HCT116 (cell line): ENCODE data around the gene PRKRIP1. TPM values are rescaled to one million over a fixed set of nuclear protein-coding genes. Genes with fewer than 3 reads are reported as not detected.

ENCODE experiments used
- ATAC-seq: fragments of 200-7000 bp; cut with Tn5 transposase; 2 replicates; pipeline ENCODE4 v1.9.1; 2020; ENCODE audit warnings: mild to moderate bottlenecking, moderate library complexity
- BruUV-seq: library from RNA; stranded (reverse); fragments of 400-500 nt; replicated peaks from 2 replicates; lab custom pipeline; 2021; lab: Mats Ljungman, UMichigan
- CTCF ChIA-PET: fragments of 300-600 bp; sonication (Branson Sonifier 250); formaldehyde crosslinking; loops from one replicate; lab custom pipeline; 2021; ENCODE audit warnings: antibody characterized with exemption; lab: Charles Lee
- POLR2A ChIA-PET: fragments of 300-600, 350-600 bp; sonication (Branson Sonifier 250); formaldehyde crosslinking; loops from one replicate; lab custom pipeline; 2021; ENCODE audit warnings: antibody characterized with exemption; lab: Charles Lee
- RAD21 ChIA-PET, 2 experiments: fragments of 300-600 bp; sonication (Branson Sonifier 250); formaldehyde crosslinking; loops; one replicate each; lab custom pipeline; 2023; ENCODE audit warnings: low total read pairs in 2 of 2; ENCODE audit not compliant: uncharacterized antibody in 2 of 2, unreplicated experiment in 2 of 2, low non-redundant PET in 1 of 2; lab: Charles Lee
- DNase-seq: peaks from one replicate; pipeline ENCODE4 v3.0.0-alpha.2; 2010; ENCODE audit warnings: low read depth, low spot score
- H2AFZ ChIP-seq: fragments of 200-600 bp; shearing (Covaris generic), sonication (generic); 2 replicates; pipeline ENCODE4 v1.6.1; 2017; ENCODE audit warnings: low read depth, mixed run types, mixed read lengths, antibody characterized with exemption, low read length; ENCODE audit not compliant: poor library complexity, severe bottlenecking
- H3K27ac ChIP-seq: 2 replicates; pipeline ENCODE4 v1.5.1; 2012; ENCODE audit warnings: low read depth, low read length
- H3K27me3 ChIP-seq: fragments of 200-600 bp; sonication (generic); 2 replicates; pipeline ENCODE4 v1.6.1; 2016; ENCODE audit warnings: mixed run types, low read length, mixed read lengths; ENCODE audit not compliant: insufficient read depth
- H3K36me3 ChIP-seq, 2 experiments: fragments of 200-500 bp in 1 of 2; fragments of 200-600 bp in 1 of 2; sonication (Bioruptor generic) in 1 of 2; sonication (generic) in 1 of 2; 2 replicates each; pipeline versions ENCODE4 v1.5.1 to v1.6.1; 2014 to 2016; ENCODE audit warnings: low read length in 2 of 2, inconsistent platforms in 1 of 2, mixed read lengths in 1 of 2, mixed run types in 1 of 2; ENCODE audit not compliant: insufficient read depth in 2 of 2, control insufficient read depth in 1 of 2
- H3K4me1 ChIP-seq, 2 experiments: fragments of 200-600 bp in 1 of 2; sonication (generic) in 1 of 2; 2 replicates each; pipeline versions ENCODE4 v1.5.1 to v1.6.1; 2012 to 2017; ENCODE audit warnings: low read length in 2 of 2, inconsistent platforms in 1 of 2, mild to moderate bottlenecking in 1 of 2, mixed read lengths in 1 of 2, mixed run types in 1 of 2, moderate library complexity in 1 of 2; ENCODE audit not compliant: insufficient read depth in 2 of 2, control insufficient read depth in 1 of 2
- H3K4me2 ChIP-seq: fragments of 200-600 bp; sonication (generic); 2 replicates; pipeline ENCODE4 v1.6.1; 2017; ENCODE audit warnings: mixed run types, low read length, mixed read lengths
- H3K4me3 ChIP-seq, 2 experiments: fragments of 200-600 bp in 1 of 2; sonication (generic) in 1 of 2; replicated peaks in 1 of 2; 2 replicates each; pipeline ENCODE4 v1.5.1; 2011 to 2016; ENCODE audit warnings: low read length in 2 of 2, control low read depth in 1 of 2, low read depth in 1 of 2, mild to moderate bottlenecking in 1 of 2, mixed read lengths in 1 of 2, mixed run types in 1 of 2
- H3K79me2 ChIP-seq: fragments of 200-600 bp; sonication (generic); 2 replicates; pipeline ENCODE4 v1.6.1; 2017; ENCODE audit warnings: mild to moderate bottlenecking, mixed run types, low read length, moderate library complexity, mixed read lengths; ENCODE audit not compliant: insufficient read depth
- H3K9ac ChIP-seq: fragments of 200-600 bp; sonication (generic); 2 replicates; pipeline ENCODE4 v1.6.1; 2016; ENCODE audit warnings: low read length, mixed read lengths
- H3K9me2 ChIP-seq: fragments of 200-600 bp; sonication (generic), shearing (Covaris generic); 2 replicates; pipeline ENCODE4 v1.6.1; 2017; ENCODE audit warnings: mixed run types, mild to moderate bottlenecking, moderate library complexity; ENCODE audit not compliant: insufficient read depth
- H3K9me3 ChIP-seq, 2 experiments: fragments of 200-500 bp in 1 of 2; fragments of 200-600 bp in 1 of 2; sonication (Bioruptor generic) in 1 of 2; sonication (generic) in 1 of 2; 2 replicates each; pipeline ENCODE4 v1.6.1; 2014 to 2017; ENCODE audit warnings: low read length in 2 of 2, mixed read lengths in 2 of 2, inconsistent platforms in 1 of 2, low read depth in 1 of 2, mild to moderate bottlenecking in 1 of 2, mixed run types in 1 of 2, moderate library complexity in 1 of 2; ENCODE audit not compliant: control insufficient read depth in 1 of 2, insufficient read depth in 1 of 2
- H4K20me1 ChIP-seq: fragments of 200-600 bp; sonication (generic), shearing (Covaris generic); 2 replicates; pipeline ENCODE4 v1.6.1; 2017; ENCODE audit warnings: mixed run types, mild to moderate bottlenecking, moderate library complexity; ENCODE audit not compliant: insufficient read depth
- ATF3 ChIP-seq: IDR thresholded peaks from 2 replicates; pipeline ENCODE4 v1.6.1; 2012
- CBX3 ChIP-seq: IDR thresholded peaks from 2 replicates; pipeline ENCODE4 v1.6.1; 2012; ENCODE audit warnings: low read depth
- CEBPB ChIP-seq: IDR thresholded peaks from 2 replicates; pipeline ENCODE4 v1.6.1; 2012; ENCODE audit warnings: low read depth
- EGR1 ChIP-seq: IDR thresholded peaks from 2 replicates; pipeline ENCODE4 v1.6.1; 2012; ENCODE audit warnings: low read depth
- ELF1 ChIP-seq: IDR thresholded peaks from 2 replicates; pipeline ENCODE4 v1.6.1; 2012; ENCODE audit warnings: low read depth, borderline replicate concordance
- EZH2 ChIP-seq: fragments of 200-600 bp; sonication (generic); IDR thresholded peaks from 2 replicates; pipeline ENCODE4 v1.6.1; 2017; ENCODE audit warnings: antibody characterized with exemption, mixed run types
- EZH2phosphoT487 ChIP-seq: fragments of 200-600 bp; IDR thresholded peaks from 2 replicates; pipeline ENCODE4 v1.6.1; 2018; ENCODE audit warnings: antibody characterized with exemption, borderline replicate concordance
- FOSL1 ChIP-seq: IDR thresholded peaks from 2 replicates; pipeline ENCODE4 v1.6.1; 2012; ENCODE audit warnings: low read depth
- MAX ChIP-seq: IDR thresholded peaks from 2 replicates; pipeline ENCODE4 v1.6.1; 2012
- POLR2AphosphoS5 ChIP-seq: IDR thresholded peaks from 2 replicates; pipeline ENCODE4 v1.6.1; 2011; ENCODE audit warnings: mild to moderate bottlenecking, low read depth, low read length, moderate library complexity
- RAD21 ChIP-seq: IDR thresholded peaks from 2 replicates; pipeline ENCODE4 v1.6.1; 2012; ENCODE audit warnings: low read depth, mild to moderate bottlenecking
- SP1 ChIP-seq: IDR thresholded peaks from 2 replicates; pipeline ENCODE4 v1.6.1; 2012; ENCODE audit warnings: low read depth
- SRF ChIP-seq: IDR thresholded peaks from 2 replicates; pipeline ENCODE4 v1.6.1; 2012; ENCODE audit warnings: low read depth
- TCF7L2 ChIP-seq: IDR thresholded peaks from 2 replicates; pipeline ENCODE4 v1.7.0; 2011; ENCODE audit warnings: borderline replicate concordance, inconsistent platforms; ENCODE audit not compliant: insufficient read depth, insufficient read length; ENCODE audit errors: extremely low read depth
- YY1 ChIP-seq: IDR thresholded peaks from 2 replicates; pipeline ENCODE4 v1.6.1; 2011; ENCODE audit warnings: low read length, low read depth, moderate library complexity, mild to moderate bottlenecking; ENCODE audit not compliant: insufficient replicate concordance; ENCODE audit errors: extremely low read depth
- ZFX ChIP-seq: fragments of 450-650 bp; IDR thresholded peaks from 2 replicates; pipeline ENCODE4 v1.6.1; 2017
- intact Hi-C: fragments of 100-400 bp; cut with micrococcal nuclease; formaldehyde crosslinking; loops from 2 replicates; pipeline ENCODE4 v1.10.0; 2022
- total RNA-seq: library from RNA; stranded (reverse); gene quantifications from one replicate; pipeline ENCODE4 v1.2.1, GENCODE V29; 2021; ENCODE audit not compliant: unreplicated experiment
- TF ChIP-seq, protein P1 (sequence below), 3 experiments: fragments of 200-600 bp in 1 of 3; sonication (generic) in 1 of 3; IDR thresholded peaks in 2 of 3; conservative IDR thresholded peaks in 1 of 3; 2 replicates each; pipeline ENCODE4 v1.5.1; 2012 to 2017; ENCODE audit warnings: low read depth in 2 of 3, low read length in 2 of 3, antibody characterized with exemption in 1 of 3, borderline replicate concordance in 1 of 3, control low read depth in 1 of 3, mild to moderate bottlenecking in 1 of 3, mixed read lengths in 1 of 3, mixed run types in 1 of 3, moderate library complexity in 1 of 3; ENCODE audit not compliant: insufficient read depth in 1 of 3

Gene PRKRIP1
- total RNA-seq, 1 experiment from 2014 or later: 23.0 TPM

- Histone ChIP-seq H3K27me3 (no peaks in the 10 kb centered on the region), H3K9me3 (no peaks in the 10 kb centered on the region), H3K4me2 (peak overlapping the region; percentile 92), H3K9me2 (no peaks in the 10 kb centered on the region), H3K27ac (peak overlapping the region; percentile 52; the same call in 1 of the 2 replicates), H3K4me1 (peaks cover 17 to 47% of the 10 kb centered on the region in 2 experiments), H3K36me3 (0 out of 4 replicates have a peak, but pooled peaks cover 0 to 3% of the 10 kb centered on the region in 2 experiments), H3K79me2 (no peaks in the 10 kb centered on the region; the same call in 1 of the 2 replicates), H3K4me3 (peak overlapping the region; percentile 55 to 70), H4K20me1 (no peaks in the 10 kb centered on the region), H3K9ac (peak overlapping the region; percentile 73), H2AFZ (no peak overlapping the region)
- ATAC-seq (peak; percentile 36), DNase-seq (no peak)
- intact Hi-C loops: no loop called here
- ChIA-PET RAD21 (no interaction called here), POLR2A (no interaction called here), CTCF (interaction anchor here (0.7 kb wide), 1 partner anchor 399 kb away, joined by 3 read pairs; no protein-coding TSS in a partner anchor)
- no peak for TF ChIP-seq SRF
- no peak for TF ChIP-seq ATF3
- no peak for TF ChIP-seq EGR1
- TF ChIP-seq CBX3: no peak
- no peak for TF ChIP-seq YY1
- no peak for TF ChIP-seq RAD21
- no peak for TF ChIP-seq EZH2
- no peak for TF ChIP-seq TCF7L2
- no peak for TF ChIP-seq CEBPB
- TF ChIP-seq, protein P1, sequence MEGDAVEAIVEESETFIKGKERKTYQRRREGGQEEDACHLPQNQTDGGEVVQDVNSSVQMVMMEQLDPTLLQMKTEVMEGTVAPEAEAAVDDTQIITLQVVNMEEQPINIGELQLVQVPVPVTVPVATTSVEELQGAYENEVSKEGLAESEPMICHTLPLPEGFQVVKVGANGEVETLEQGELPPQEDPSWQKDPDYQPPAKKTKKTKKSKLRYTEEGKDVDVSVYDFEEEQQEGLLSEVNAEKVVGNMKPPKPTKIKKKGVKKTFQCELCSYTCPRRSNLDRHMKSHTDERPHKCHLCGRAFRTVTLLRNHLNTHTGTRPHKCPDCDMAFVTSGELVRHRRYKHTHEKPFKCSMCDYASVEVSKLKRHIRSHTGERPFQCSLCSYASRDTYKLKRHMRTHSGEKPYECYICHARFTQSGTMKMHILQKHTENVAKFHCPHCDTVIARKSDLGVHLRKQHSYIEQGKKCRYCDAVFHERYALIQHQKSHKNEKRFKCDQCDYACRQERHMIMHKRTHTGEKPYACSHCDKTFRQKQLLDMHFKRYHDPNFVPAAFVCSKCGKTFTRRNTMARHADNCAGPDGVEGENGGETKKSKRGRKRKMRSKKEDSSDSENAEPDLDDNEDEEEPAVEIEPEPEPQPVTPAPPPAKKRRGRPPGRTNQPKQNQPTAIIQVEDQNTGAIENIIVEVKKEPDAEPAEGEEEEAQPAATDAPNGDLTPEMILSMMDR (IDR thresholded peaks at IDR 0.05 in 2 of 3, conservative IDR thresholded peaks at IDR 0.05 in 1 of 3; ENCODE audit: borderline replicate concordance in 1 of 3, insufficient read depth in 1 of 3, low read depth in 2 of 3, low read length in 2 of 3): no peak
- no peak for TF ChIP-seq SP1
- no peak for TF ChIP-seq ZFX
- TF ChIP-seq MAX: no peak
- no peak for TF ChIP-seq EZH2phosphoT487
- no peak for TF ChIP-seq ELF1
- no peak for TF ChIP-seq POLR2AphosphoS5
- TF ChIP-seq FOSL1: no peak
- BruUV-seq: TSS peak; percentile 32
Observed at GRCh38 chr7:102434039-102434486, 37.9 kb downstream of the PRKRIP1 start.
